Activated T-helper 9 cell treated with anti-CD3 and anti-CD28 coated beads, Interleukin-2, amount 50 U/mL, for 16 hours (primary cell): ENCODE data around the gene SLC1A7.

Experiments
- DNase-seq: peaks from one replicate; pipeline ENCODE4 v3.0.0-alpha.2; 2020; ENCODE audit warnings: low read depth

SLC1A7 gene

DNA sequence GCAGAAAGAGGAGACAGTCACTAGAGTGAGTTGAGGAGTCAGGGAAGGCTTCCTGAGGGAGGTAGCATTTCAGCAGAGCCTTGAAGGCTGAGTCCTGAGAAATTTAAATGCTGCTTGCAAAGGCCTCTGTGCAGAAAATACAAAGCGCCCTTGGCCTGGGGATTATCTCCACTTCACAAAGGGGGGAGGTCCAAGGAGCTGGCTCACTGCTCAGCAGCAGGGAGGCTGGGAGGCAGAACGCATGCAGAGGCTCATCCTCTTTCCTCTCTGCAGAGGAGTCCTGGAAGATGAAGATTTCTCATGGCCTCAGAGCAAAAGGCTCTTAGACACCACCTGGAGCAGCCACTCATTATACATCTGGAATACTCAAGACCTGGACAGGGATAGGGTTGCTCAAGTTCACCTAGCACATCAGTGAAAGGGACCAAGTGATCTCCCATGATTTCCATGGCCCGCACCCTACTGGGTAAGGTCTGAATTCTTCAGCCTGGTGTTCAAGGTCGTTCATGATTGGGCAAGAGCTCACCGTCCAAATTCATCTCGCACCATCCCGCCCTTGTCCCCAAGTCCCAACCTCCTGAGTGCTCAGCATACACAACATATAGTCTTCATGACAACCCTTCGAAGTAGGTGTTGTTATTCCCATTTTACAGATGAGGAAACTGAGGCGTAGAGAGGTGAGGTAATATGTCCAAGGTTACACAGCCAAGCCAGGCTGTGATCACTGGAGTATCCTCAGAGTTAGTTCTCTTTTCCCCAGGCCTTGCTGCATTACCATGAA is 9.0 kb downstream of the SLC1A7 start:
- no peak for DNase-seq

DNA sequence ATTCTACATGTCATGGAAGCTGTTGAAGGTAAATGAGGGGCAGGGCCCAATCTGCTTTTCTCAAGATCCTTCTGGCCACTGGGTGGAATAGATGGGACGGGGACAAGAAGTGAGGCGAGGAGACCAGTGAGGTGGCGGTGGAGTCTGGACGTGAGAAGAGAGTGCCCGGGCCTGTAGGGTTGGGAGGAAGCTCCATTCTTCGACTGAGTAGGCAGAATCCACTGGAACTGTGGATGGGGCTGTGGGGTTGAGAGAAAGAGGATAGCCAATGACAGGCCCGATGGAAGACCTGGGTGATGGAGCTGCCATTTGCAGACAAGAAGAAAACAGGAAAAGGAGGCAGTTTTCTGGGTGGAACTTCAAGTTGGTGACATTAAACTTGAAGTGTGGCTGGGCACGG is 10.3 kb downstream of the SLC1A7 start:
- no peak for DNase-seq

DNA sequence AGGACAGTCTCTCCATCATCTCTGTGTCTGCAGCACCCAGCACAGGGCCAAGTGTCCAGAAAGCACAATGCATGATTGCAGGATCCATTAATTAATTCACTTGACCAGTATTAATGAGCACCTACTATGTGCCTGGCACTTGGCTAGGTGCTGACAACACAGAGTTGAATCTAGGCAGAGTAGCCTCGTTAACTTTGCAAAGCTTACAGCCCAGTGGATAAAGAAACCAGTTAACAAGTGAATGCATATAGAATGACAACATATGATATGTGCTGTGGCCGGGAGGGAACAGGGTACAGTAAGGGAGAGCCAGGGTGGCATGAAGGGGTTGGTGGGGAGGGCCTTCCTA is 10.9 kb downstream of the SLC1A7 start:
- no peak for DNase-seq

- no peak for DNase-seq
These were observed 11.4 kb downstream of the SLC1A7 start for GRCh38 chr1:53130878-53131589.

DNA sequence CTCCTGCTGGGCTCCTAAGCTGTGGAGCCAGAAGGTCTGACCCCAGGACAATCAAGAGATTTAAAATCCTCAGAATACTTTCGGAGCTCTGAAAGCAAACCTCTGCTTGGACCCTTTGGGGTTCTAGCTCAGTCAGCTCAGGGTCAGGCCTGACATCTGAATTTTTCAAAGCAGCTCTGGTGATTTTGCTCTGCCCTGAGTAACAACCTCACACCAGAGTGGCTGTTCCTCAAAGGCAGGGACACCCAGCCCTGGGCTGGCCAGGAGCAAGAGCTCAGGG is 11.9 kb downstream of the SLC1A7 start:
- DNase-seq, result no peak

DNA sequence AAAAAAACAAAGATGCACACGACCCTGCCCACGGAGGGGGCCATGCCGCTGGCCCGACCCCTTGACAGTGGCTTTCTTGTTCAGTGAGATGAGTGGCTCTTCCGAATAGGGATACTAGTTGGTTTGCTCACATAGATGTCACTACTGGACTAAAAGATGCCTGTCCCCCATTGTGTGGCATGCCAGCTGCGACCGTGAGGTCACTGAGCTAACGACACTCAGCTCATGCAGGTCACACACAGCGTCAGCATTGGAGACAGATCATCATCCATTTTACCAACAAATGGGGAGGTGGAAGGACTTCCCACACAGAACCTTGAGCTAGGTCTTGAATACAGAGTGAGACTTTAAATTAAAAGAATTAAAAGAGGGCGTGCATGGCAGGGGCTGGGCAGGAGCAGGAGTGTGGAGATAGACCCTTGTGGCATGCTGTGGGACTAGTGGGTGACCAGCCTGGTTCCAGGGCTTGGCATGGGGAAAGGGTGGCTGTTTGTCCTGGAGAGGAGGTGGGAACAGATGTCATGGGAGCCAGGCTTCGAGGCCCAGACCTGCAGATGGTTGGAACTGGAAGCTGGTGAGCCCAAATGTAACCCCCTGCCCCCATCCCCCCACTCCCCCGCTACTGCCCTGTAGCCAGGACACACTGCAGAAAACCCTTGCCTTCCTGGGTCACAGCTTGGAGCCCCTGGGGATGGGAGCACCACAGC is 12.4 kb downstream of the SLC1A7 start:
- DNase-seq, result no peak

DNA sequence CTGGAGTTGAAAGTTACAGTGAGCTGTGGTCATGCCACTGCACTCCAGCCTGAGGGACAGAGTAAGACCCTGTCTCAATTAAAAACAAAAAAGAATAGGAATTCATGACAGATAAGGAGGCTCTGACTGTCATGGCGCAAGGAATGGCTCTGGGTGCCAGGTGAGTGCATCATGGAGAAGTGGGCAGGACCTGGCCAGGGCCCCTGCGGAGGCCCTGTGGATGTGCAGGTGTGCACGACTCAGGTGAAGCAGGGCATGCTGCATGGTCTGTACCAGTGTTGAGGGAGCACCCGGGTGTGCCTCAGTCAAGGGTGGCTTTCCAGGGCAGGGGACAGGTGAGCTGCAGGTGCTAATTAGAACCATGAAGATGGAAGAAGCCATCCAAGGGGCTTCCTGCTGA is 14.0 kb downstream of the SLC1A7 start:
- no peak for DNase-seq

GRCh38 chr1:53127546-53127945 is 14.9 kb downstream of the SLC1A7 start:
- no peak for DNase-seq

GRCh38 chr1:53126495-53126894 is 15.9 kb downstream of the SLC1A7 start:
- no peak for DNase-seq

- DNase-seq, result no peak
These were observed 16.6 kb downstream of the SLC1A7 start for GRCh38 chr1:53125623-53126360.

DNA sequence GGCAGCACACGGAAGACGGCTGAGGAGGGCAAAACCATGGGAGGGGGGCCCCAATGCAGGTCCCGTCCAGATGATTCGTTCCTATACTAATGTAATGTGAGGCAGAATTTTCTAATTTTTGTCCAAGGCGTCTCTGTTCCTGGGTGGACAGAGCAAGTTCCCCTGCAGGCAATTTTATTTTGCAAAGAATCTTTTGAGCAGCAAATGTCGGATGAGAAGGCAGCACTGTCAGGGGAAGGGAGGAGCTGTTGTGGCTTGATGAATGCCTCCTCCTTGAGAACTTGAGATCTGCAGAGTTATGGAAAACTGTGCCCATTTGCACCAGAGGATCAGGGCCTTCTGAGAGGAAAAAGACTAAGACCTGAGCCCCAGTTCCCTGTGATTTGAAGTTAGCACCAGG is 17.3 kb downstream of the SLC1A7 start:
- DNase-seq, result no peak

- no peak for DNase-seq
These were observed 18.8 kb downstream of the SLC1A7 start for GRCh38 chr1:53123453-53124140.

- DNase-seq, result no peak
These were observed 19.5 kb downstream of the SLC1A7 start for GRCh38 chr1:53122961-53123413.

- no peak for DNase-seq
These were observed 20.1 kb downstream of the SLC1A7 start for GRCh38 chr1:53122201-53122885.

- DNase-seq, result no peak
These were observed 20.9 kb downstream of the SLC1A7 start for GRCh38 chr1:53121319-53122172.

DNA sequence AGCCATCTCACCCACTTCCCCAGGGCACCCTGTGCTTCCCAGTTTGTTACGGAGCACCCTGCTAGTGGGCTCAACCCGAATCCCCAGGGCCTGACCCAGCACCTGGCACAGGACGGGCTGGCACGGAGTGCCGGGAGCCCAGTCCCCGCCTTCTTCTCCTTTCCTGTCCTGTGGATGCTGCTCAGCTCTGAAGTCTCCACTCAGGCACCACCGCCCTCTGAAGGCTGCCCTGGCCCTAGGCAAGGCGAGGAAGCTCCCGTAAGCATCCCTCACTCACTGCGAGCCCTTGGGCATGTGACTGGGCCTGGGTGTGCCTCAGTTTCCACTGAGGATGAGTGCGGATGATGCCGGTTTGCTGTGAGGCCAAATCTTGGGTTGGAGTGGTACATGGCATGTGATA is 21.8 kb downstream of the SLC1A7 start:
- no peak for DNase-seq

GRCh38 chr1:53117836-53118235 is 24.6 kb downstream of the SLC1A7 start:
- no peak for DNase-seq

- no peak for DNase-seq
These were observed 25.4 kb downstream of the SLC1A7 start for GRCh38 chr1:53116933-53117600.

- no peak for DNase-seq
These were observed 26.1 kb downstream of the SLC1A7 start for GRCh38 chr1:53116307-53116810.
